ENCODE data around the gene SFN.
"Not testable (repeated sequence)": the region's sequence is repeated elsewhere in the genome, so short reads cannot be mapped to it uniquely, and the experiment has no call there.

The SFN gene

GRCh38 chr1:26864610-26865480 is 1.9 kb downstream of the SFN start:
- peak; percentile 96 for DNase-seq (ENCODE audit: low spot score)

GRCh38 chr1:26873097-26873496 is 10.1 kb downstream of the SFN start:
- DNase-seq (ENCODE audit: low spot score), result not testable (repeated sequence)

- DNase-seq (ENCODE audit: low spot score), result no peak
Measured at GRCh38 chr1:26874896-26875295, 11.9 kb downstream of the SFN start.

- DNase-seq (ENCODE audit: low spot score), result peak; percentile 18
Measured at GRCh38 chr1:26877326-26877725, 14.4 kb downstream of the SFN start.

- no peak for DNase-seq (ENCODE audit: low spot score)
Measured at GRCh38 chr1:26879793-26880192, 16.8 kb downstream of the SFN start.

GRCh38 chr1:26881611-26882010 is 18.7 kb downstream of the SFN start:
- not testable (repeated sequence) for DNase-seq (ENCODE audit: low spot score)

GRCh38 chr1:26882696-26883463 is 19.9 kb downstream of the SFN start:
- no peak for DNase-seq (ENCODE audit: low spot score)

GRCh38 chr1:26887125-26887524 is 24.2 kb downstream of the SFN start:
- DNase-seq (ENCODE audit: low spot score), result peak; percentile 28

GRCh38 chr1:26888231-26888630 is 25.3 kb downstream of the SFN start:
- DNase-seq (ENCODE audit: low spot score), result no peak

GRCh38 chr1:26889551-26890466 is 26.9 kb downstream of the SFN start, which contains the start of gene GPN2:
Gene GPN2 (minus strand): TSS chr1:26890283. CDS start chr1:26890096, 187 bp downstream.
- DNase-seq (ENCODE audit: low spot score), result peak; percentile 69

GRCh38 chr1:26890467-26890796 is 27.5 kb downstream of the SFN start:
- no peak for DNase-seq (ENCODE audit: low spot score)

GRCh38 chr1:26894263-26894662 is 31.3 kb downstream of the SFN start:
- no peak for DNase-seq (ENCODE audit: low spot score)

GRCh38 chr1:26897351-26897750 is 34.4 kb downstream of the SFN start:
- no peak for DNase-seq (ENCODE audit: low spot score)

- DNase-seq (ENCODE audit: low spot score), result peak; percentile 86
Measured at GRCh38 chr1:26900001-26900814, 37.3 kb downstream of the SFN start, which contains the start of gene GPATCH3. Gene GPATCH3 (minus strand): TSS chr1:26900467. CDS start chr1:26900442, 25 bp downstream.

GRCh38 chr1:26900815-26901511 is 38.0 kb downstream of the SFN start:
- no peak for DNase-seq (ENCODE audit: low spot score)

- DNase-seq (ENCODE audit: low spot score), result peak; percentile 43
Measured at GRCh38 chr1:26907071-26907917, 44.3 kb downstream of the SFN start.

GRCh38 chr1:26909951-26910342 is 47.0 kb downstream of the SFN start:
- no peak for DNase-seq (ENCODE audit: low spot score)

- DNase-seq (ENCODE audit: low spot score), result no peak
Measured at GRCh38 chr1:26910343-26911160, 47.6 kb downstream of the SFN start.

Measured in SW480 (cell line).